C4-2B (cell line): Measurements from ENCODE around the gene SYK.

Source experiments
- CTCF ChIP-seq: fragments of 450-650 bp; conservative IDR thresholded peaks from 2 replicates; pipeline ENCODE4 v1.5.1; 2017; ENCODE audit warnings: mild to moderate bottlenecking
- ZFX ChIP-seq: fragments of 450-650 bp; IDR thresholded peaks from 2 replicates; pipeline ENCODE4 v1.6.1; 2017

GRCh38 chr9:90767523-90768100 is 34.0 kb upstream of the SYK start:
- no peak for TF ChIP-seq CTCF
- TF ChIP-seq ZFX: no peak
